Activated B cell treated with CpG ODN at 0.5 μM for 24 hours (primary cell): ENCODE measurements around the gene ASB2. TPM values are rescaled to one million over a fixed set of nuclear protein-coding genes. Genes with fewer than 3 reads are reported as not detected.

Source experiments
- ATAC-seq: fragments of 200-7000 bp; cut with Tn5 transposase; one replicate; pipeline ENCODE4 v1.10.0; 2021; ENCODE audit warnings: low read depth, mild to moderate bottlenecking, moderate library complexity
- CTCF ChIA-PET: fragments of 350-600 bp; sonication (Branson Sonifier 250); formaldehyde crosslinking; loops from one replicate; lab custom pipeline; 2021; ENCODE audit warnings: antibody characterized with exemption; lab: Charles Lee
- POLR2A ChIA-PET: fragments of 350-600 bp; sonication (Branson Sonifier 250); formaldehyde crosslinking; loops from one replicate; lab custom pipeline; 2021; ENCODE audit warnings: antibody characterized with exemption; lab: Charles Lee
- DNase-seq: peaks from one replicate; pipeline ENCODE4 v3.0.0; 2022
- H3K27ac Mint-ChIP-seq: one replicate; pipeline ENCODE4 v1.8.0; 2020; ENCODE audit warnings: mixed read lengths
- H3K27me3 Mint-ChIP-seq: one replicate; pipeline ENCODE4 v1.8.0; 2021; ENCODE audit warnings: mixed read lengths
- H3K36me3 Mint-ChIP-seq: one replicate; pipeline ENCODE4 v1.8.0; 2021; ENCODE audit warnings: low read depth, mixed read lengths
- H3K4me1 Mint-ChIP-seq: one replicate; pipeline ENCODE4 v1.8.0; 2021; ENCODE audit warnings: mixed read lengths
- H3K4me3 Mint-ChIP-seq: one replicate; pipeline ENCODE4 v1.8.0; 2020; ENCODE audit warnings: mild to moderate bottlenecking, mixed read lengths
- H3K9me3 Mint-ChIP-seq: one replicate; pipeline ENCODE4 v1.8.0; 2020; ENCODE audit warnings: mixed read lengths
- intact Hi-C: fragments of 100-400 bp; cut with micrococcal nuclease; formaldehyde crosslinking; loops from one replicate; pipeline ENCODE4 v1.15.1; 2024
- total RNA-seq: library from RNA; stranded (reverse); gene quantifications from 2 replicates; pipeline ENCODE4 v1.2.3, GENCODE V29; 2022
- TF ChIP-seq, protein P1 (sequence below): fragments of 200-600 bp; IDR thresholded peaks from one replicate; pipeline ENCODE4 v1.8.0; 2022; ENCODE audit warnings: antibody characterized with exemption, mild to moderate bottlenecking

The ASB2 gene
- total RNA-seq, 1 donor from 2014 or later: 3.1 TPM

DNA sequence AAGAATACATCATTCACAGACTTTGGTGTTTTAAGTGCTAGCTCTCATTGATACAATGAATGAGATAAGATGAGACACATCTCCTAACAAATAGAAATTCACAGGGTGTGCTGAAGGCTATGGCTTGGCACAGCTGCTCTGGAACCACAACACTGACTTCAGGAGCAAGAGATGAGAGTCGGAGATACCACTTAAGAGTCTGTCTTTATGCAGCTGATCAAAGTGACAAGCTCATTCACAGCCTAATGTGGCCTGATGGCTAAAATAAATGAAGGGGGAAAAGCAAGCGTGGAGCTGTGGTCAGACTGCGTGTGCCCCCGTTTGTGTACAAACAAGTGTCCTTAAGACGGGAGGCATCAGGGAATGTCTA, 78.9 kb downstream of the ASB2 start:
- Mint-ChIP-seq H3K4me1 (no peaks in the 10 kb centered on the region), H3K9me3 (no peaks in the 10 kb centered on the region), H3K27me3 (peaks cover 10% of the 10 kb centered on the region), H3K27ac (no peak overlapping the region), H3K4me3 (no peak overlapping the region), H3K36me3 (no peaks in the 10 kb centered on the region)
- intact Hi-C loops: no loop called here
- ChIA-PET CTCF (no interaction called here), POLR2A (no interaction called here)
- DNase-seq (no peak), ATAC-seq (no peak)
- TF ChIP-seq, protein P1, sequence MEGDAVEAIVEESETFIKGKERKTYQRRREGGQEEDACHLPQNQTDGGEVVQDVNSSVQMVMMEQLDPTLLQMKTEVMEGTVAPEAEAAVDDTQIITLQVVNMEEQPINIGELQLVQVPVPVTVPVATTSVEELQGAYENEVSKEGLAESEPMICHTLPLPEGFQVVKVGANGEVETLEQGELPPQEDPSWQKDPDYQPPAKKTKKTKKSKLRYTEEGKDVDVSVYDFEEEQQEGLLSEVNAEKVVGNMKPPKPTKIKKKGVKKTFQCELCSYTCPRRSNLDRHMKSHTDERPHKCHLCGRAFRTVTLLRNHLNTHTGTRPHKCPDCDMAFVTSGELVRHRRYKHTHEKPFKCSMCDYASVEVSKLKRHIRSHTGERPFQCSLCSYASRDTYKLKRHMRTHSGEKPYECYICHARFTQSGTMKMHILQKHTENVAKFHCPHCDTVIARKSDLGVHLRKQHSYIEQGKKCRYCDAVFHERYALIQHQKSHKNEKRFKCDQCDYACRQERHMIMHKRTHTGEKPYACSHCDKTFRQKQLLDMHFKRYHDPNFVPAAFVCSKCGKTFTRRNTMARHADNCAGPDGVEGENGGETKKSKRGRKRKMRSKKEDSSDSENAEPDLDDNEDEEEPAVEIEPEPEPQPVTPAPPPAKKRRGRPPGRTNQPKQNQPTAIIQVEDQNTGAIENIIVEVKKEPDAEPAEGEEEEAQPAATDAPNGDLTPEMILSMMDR: no peak

DNA sequence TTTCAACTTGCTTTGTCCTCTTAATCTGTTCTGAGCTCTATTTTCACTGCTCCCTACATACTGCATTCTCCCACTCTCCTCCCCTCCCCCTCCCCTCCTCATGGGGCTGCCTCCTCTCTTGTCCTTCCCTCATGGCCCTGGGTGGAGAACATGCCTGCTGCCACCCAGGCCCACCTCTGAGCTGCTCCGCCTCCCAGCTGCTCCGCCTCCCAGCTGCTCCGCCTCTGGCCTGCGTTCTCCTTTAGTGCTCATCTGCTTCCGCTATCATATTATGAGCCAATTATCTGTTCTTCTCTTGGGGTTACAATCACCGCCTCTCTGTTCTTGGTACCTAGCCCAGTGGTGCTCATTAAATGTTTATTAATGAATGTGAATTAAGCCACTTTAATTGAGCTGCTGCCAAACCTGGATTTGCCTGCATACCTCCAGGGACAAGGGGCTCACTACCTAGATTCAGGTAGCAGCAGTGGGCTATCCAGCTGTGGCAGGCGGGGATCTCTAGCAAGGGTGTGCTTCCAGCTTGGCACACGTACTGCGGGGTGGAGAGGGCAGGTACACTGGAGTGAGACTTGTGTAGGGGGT, 81.3 kb downstream of the ASB2 start:
- ATAC-seq (no peak), DNase-seq (no peak)
- Mint-ChIP-seq H3K9me3 (no peaks in the 10 kb centered on the region), H3K4me3 (no peak overlapping the region), H3K4me1 (no peaks in the 10 kb centered on the region), H3K27me3 (peaks cover 25% of the 10 kb centered on the region), H3K27ac (no peak overlapping the region), H3K36me3 (no peaks in the 10 kb centered on the region)
- TF ChIP-seq, protein P1: no peak
- intact Hi-C loops: no loop called here
- ChIA-PET POLR2A (no interaction called here), CTCF (no interaction called here)

DNA sequence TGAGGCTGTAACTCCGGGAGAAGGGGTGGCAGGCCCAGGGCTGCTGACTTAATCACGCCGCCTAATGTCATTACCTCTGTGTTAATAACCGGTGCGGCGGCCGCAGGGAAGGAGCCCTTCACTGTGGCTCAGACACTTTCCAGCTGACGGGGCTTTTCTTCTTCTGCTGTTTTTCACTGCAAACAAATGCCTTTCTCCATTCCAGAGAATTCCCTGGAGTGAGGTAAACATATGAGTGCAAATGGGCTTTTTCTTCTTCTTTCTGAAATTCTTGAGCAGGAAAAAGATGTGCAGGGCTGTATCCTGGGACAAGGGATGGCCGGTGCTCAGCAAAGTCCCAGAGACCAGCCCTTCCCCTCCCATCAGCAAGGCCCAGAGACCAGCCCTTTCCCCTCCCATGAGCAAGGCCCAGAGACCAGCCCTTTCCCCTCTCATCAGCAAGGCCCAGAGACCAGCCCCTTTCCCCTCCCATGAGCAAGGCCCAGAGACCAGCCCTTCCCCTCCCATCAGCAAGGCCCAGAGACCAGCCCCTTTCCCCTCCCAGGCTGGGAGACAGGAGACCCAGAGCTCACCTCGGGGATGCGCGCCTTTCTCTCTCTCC, 82.6 kb downstream of the ASB2 start:
- no peak for ATAC-seq
- TF ChIP-seq, protein P1: no peak
- intact Hi-C loops: loop anchor here (1.0 to 5.0 kb wide), 4 partner anchors 238 to 941 kb away; partner anchors contain the start of genes GON7 and UBR7
- Mint-ChIP-seq H3K27ac (no peak overlapping the region), H3K4me3 (no peak overlapping the region), H3K27me3 (peaks cover 29% of the 10 kb centered on the region), H3K4me1 (no peaks in the 10 kb centered on the region), H3K9me3 (no peaks in the 10 kb centered on the region), H3K36me3 (no peaks in the 10 kb centered on the region)
- POLR2A ChIA-PET: no interaction called here
- no peak for DNase-seq
- CTCF ChIA-PET: interaction anchor here (0.9 to 1.2 kb wide), 2 partner anchors 27 to 238 kb away, joined by 3 to 5 read pairs; no protein-coding TSS in a partner anchor

DNA sequence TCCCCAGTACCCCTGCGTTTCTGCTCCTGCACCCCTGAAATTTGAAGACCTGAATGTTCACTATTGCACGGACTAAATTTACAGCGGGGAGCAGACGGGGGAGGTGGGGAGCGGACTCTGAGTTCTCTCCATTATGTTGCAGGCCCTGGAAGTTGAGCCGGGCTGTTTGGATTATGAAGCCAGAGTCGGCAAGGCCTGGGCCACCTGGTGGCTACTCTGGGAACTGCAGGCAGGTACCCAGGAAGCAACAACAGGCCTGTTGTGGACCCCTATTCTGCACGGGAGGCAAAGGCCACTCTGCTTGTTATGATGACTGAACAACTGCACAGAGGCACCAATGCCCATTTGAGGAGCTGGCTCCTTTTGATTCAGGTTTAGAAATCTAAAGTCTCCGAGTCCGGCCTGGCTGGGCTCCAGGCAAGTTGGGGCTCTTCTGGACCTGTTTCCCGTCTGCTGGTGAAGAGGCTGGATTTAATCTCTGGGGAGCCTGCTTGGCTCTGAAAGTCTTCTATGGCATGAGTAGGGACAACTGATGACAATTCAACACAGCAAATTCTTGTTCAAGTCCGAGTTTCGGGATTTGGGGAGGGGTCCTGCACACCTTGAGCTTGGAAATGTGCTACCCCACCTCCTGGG, 83.3 kb downstream of the ASB2 start:
- TF ChIP-seq, protein P1: peak; percentile 56
- no peak overlapping the region for H3K27ac Mint-ChIP-seq
- no peak overlapping the region for H3K4me3 Mint-ChIP-seq
- peaks cover 32% of the 10 kb centered on the region for H3K27me3 Mint-ChIP-seq
- DNase-seq (peak; percentile 71), ATAC-seq (peak; percentile 65)
- intact Hi-C loops: loop anchor here (1.0 to 5.0 kb wide), 4 partner anchors 238 to 940 kb away; partner anchors contain the start of genes GON7 and UBR7
- POLR2A ChIA-PET: no interaction called here
- CTCF ChIA-PET: interaction anchor here (0.9 to 1.2 kb wide), 2 partner anchors 26 to 237 kb away, joined by 3 to 5 read pairs; no protein-coding TSS in a partner anchor
- no peaks in the 10 kb centered on the region for H3K36me3 Mint-ChIP-seq
- H3K4me1 Mint-ChIP-seq: no peaks in the 10 kb centered on the region
- no peaks in the 10 kb centered on the region for H3K9me3 Mint-ChIP-seq

DNA sequence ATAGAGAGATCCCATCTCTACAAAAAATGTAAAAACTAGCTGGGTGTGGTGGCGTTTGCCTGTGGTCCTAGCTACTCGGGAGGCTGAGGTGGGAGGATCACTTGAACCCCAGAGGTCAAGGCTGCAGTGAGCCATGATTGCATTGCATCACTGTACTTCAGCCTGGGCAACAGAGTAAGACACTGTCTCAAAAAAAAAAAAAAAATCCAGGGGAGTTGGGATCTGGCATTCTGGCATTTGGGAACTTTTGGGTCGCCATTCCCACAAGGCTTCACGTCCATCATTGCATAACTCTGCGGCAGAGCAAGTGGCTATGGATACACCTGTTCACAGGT, 83.9 kb downstream of the ASB2 start:
- ChIA-PET POLR2A (no interaction called here), CTCF (interaction anchor here (0.8 kb wide), 1 partner anchor 237 kb away, joined by 3 read pairs; no protein-coding TSS in a partner anchor)
- ATAC-seq: no peak
- Mint-ChIP-seq H3K4me3 (no peak overlapping the region), H3K36me3 (no peaks in the 10 kb centered on the region), H3K27ac (no peak overlapping the region), H3K9me3 (no peaks in the 10 kb centered on the region), H3K4me1 (no peaks in the 10 kb centered on the region), H3K27me3 (peaks cover 31% of the 10 kb centered on the region)
- no peak for DNase-seq
- intact Hi-C loops: loop anchor here (2.0 to 5.0 kb wide), 3 partner anchors 685 to 940 kb away; partner anchors contain the start of genes GON7 and UBR7
- TF ChIP-seq, protein P1: no peak
